Uterus (tissue), 4 donors: ENCODE data around the gene MT1A. TPM values are rescaled to one million over a fixed set of nuclear protein-coding genes. Genes with fewer than 3 reads are reported as not detected.

Experiments
- DNase-seq, 2 donors: peaks; one replicate each; pipeline ENCODE4 v3.0.0-alpha.2; 2019 to 2020
- H3K27ac ChIP-seq, 2 donors: fragments of 200-600 bp; sonication (generic); 1 replicate in 1 of 2; 2 replicates in 1 of 2; pipeline ENCODE4 v1.5.1; 2016 to 2018
- H3K27me3 ChIP-seq, 2 donors: fragments of 200-600 bp; sonication (generic); one replicate each; pipeline ENCODE4 v1.5.1; 2018 to 2019; ENCODE audit warnings: control low read depth in 1 of 2
- H3K36me3 ChIP-seq, 2 donors: fragments of 200-600 bp; sonication (generic); one replicate each; pipeline ENCODE4 v1.5.1; 2019; ENCODE audit warnings: control low read depth in 1 of 2
- H3K4me1 ChIP-seq, 2 donors: fragments of 200-600 bp; sonication (generic); one replicate each; pipeline ENCODE4 v1.5.1; 2018 to 2019; ENCODE audit warnings: control low read depth in 1 of 2
- H3K4me3 ChIP-seq, 2 donors: fragments of 200-600 bp; sonication (generic); 1 replicate in 1 of 2; 2 replicates in 1 of 2; pipeline ENCODE4 v1.5.1; 2018 to 2019; ENCODE audit warnings: mild to moderate bottlenecking in 1 of 2
- H3K9me3 ChIP-seq, 2 donors: fragments of 200-600 bp; sonication (generic); one replicate each; pipeline ENCODE4 v1.5.1; 2019; ENCODE audit warnings: control low read depth in 1 of 2
- CTCF ChIP-seq, 4 experiments: fragments of 200-600 bp in 2 of 4; fragments of 450-650 bp in 2 of 4; sonication (generic) in 2 of 4; IDR thresholded peaks; one replicate each; pipeline ENCODE4 v1.5.1; 2016 to 2019; ENCODE audit warnings: antibody characterized with exemption in 4 of 4, mild to moderate bottlenecking in 2 of 4, moderate library complexity in 1 of 4
- POLR2A ChIP-seq, 2 donors: fragments of 450-650 bp; IDR thresholded peaks; one replicate each; pipeline ENCODE4 v1.6.1; 2016; ENCODE audit warnings: antibody characterized with exemption in 2 of 2, mild to moderate bottlenecking in 1 of 2, moderate library complexity in 1 of 2
- intact Hi-C: fragments of 100-400 bp; cut with DNase I; formaldehyde crosslinking; loops from one replicate; pipeline ENCODE4 v1.15.1; 2023; ENCODE audit warnings: low total_unique reads
- total RNA-seq, 4 donors: library from RNA; depleted of rRNA in 3 of 4; stranded (reverse); fragments of >200 nt in 3 of 4; gene quantifications; one replicate each; pipeline versions ENCODE4 v1.1.0 to v1.2.4, GENCODE V29; 2014 to 2023
- donor health status: DM: yes; HTN: yes; CAD: no.

The MT1A gene
- total RNA-seq, 4 donors from 2014 or later, result 13.8 TPM; not detected in 3

- DNase-seq, result no peak
- Histone ChIP-seq H3K27ac (no peak overlapping the region), H3K4me1 (peaks cover 0 to 8% of the 10 kb centered on the region in 2 donors), H3K9me3 (no peaks in the 10 kb centered on the region), H3K27me3 (no peaks in the 10 kb centered on the region), H3K4me3 (no peak overlapping the region), H3K36me3 (no peaks in the 10 kb centered on the region)
- intact Hi-C loops, result no loop called here
- TF ChIP-seq CTCF (IDR thresholded peaks at IDR 0.05), result no peak
- no peak for TF ChIP-seq POLR2A (IDR thresholded peaks at IDR 0.05)
Observed at GRCh38 chr16:56593573-56594291, 44.7 kb upstream of the MT1A start.

- intact Hi-C loops, result no loop called here
- no peak overlapping the region for H3K4me3 ChIP-seq
Observed at GRCh38 chr16:56594292-56594619, 44.2 kb upstream of the MT1A start.

GRCh38 chr16:56600398-56600999, 38.0 kb upstream of the MT1A start:
- H3K4me3 ChIP-seq, result no peak overlapping the region
- intact Hi-C loops, result no loop called here
- no peaks in the 10 kb centered on the region for H3K27me3 ChIP-seq
- no peak overlapping the region for H3K27ac ChIP-seq
- no peaks in the 10 kb centered on the region for H3K9me3 ChIP-seq
- peak; percentile 38 to 56 (median 52) for TF ChIP-seq CTCF (IDR thresholded peaks at IDR 0.05)
- TF ChIP-seq POLR2A (IDR thresholded peaks at IDR 0.05), result no peak
- H3K36me3 ChIP-seq, result no peaks in the 10 kb centered on the region
- peak in 1 of 2 donors; percentile 43 for DNase-seq
- H3K4me1 ChIP-seq, result no peaks in the 10 kb centered on the region

More at GRCh38 chr16:56594292-56594619, 44.2 kb upstream of the MT1A start:
- no peak for DNase-seq
- no peak for TF ChIP-seq CTCF (IDR thresholded peaks at IDR 0.05)
- no peak for TF ChIP-seq POLR2A (IDR thresholded peaks at IDR 0.05)
- Histone ChIP-seq H3K4me1 (peaks cover 0 to 5% of the 10 kb centered on the region in 2 donors), H3K27ac (no peak overlapping the region), H3K36me3 (no peaks in the 10 kb centered on the region), H3K9me3 (no peaks in the 10 kb centered on the region), H3K27me3 (no peaks in the 10 kb centered on the region)

GRCh38 chr16:56601325-56601724, 37.1 kb upstream of the MT1A start:
- no peaks in the 10 kb centered on the region for H3K27me3 ChIP-seq
- H3K36me3 ChIP-seq, result no peaks in the 10 kb centered on the region
- no peak overlapping the region for H3K27ac ChIP-seq
- H3K9me3 ChIP-seq, result no peaks in the 10 kb centered on the region
- intact Hi-C loops, result no loop called here
- no peak for DNase-seq
- no peak overlapping the region for H3K4me3 ChIP-seq
- no peak for TF ChIP-seq POLR2A (IDR thresholded peaks at IDR 0.05)
- TF ChIP-seq CTCF (IDR thresholded peaks at IDR 0.05), result no peak
- peaks cover 0 to 4% of the 10 kb centered on the region in 2 donors for H3K4me1 ChIP-seq

GRCh38 chr16:56603589-56603988, 34.9 kb upstream of the MT1A start:
- no peaks in the 10 kb centered on the region for H3K36me3 ChIP-seq
- H3K9me3 ChIP-seq, result no peaks in the 10 kb centered on the region
- peak; percentile 8 to 42 (median 22) for TF ChIP-seq CTCF (IDR thresholded peaks at IDR 0.05)
- TF ChIP-seq POLR2A (IDR thresholded peaks at IDR 0.05), result no peak
- peaks cover 7% of the 10 kb centered on the region in 2 donors for H3K4me1 ChIP-seq
- no peaks in the 10 kb centered on the region for H3K27me3 ChIP-seq
- no peak overlapping the region for H3K27ac ChIP-seq
- no peak for DNase-seq
- intact Hi-C loops, result no loop called here
- H3K4me3 ChIP-seq, result no peak overlapping the region
